ENCODE results near the gene NTRK2.
A peak's percentile ranks its signal among the peaks of the same experiment; 100 is the strongest.

Gene NTRK2

GRCh38 chr9:84819491-84819991 lies 150.0 kb downstream of the NTRK2 start:
- no peak for DNase-seq (ENCODE audit: low spot score)

DNA sequence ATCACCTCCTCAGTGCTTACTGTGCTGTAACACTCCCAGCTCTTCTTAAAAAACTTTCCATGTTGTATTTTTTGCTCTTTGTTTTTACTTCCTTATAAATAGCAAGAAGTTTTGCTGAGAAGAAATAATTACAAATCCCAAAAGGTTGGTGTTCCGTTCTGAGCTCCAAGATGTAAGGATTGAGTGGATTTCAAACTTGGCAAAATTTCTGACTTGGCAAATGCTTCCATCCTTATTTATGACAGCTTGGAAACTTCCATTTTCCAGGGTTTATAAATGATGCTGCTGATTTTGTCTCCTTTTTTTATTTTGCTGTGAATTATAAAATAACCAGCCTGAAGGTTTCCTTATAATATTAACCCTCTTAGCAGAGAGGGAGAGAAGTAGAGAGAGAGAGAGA lies 151.9 kb downstream of the NTRK2 start:
- no peak for DNase-seq (ENCODE audit: low spot score)

- no peak for DNase-seq (ENCODE audit: low spot score)
These were observed 153.2 kb downstream of the NTRK2 start for GRCh38 chr9:84822589-84823233.

DNA sequence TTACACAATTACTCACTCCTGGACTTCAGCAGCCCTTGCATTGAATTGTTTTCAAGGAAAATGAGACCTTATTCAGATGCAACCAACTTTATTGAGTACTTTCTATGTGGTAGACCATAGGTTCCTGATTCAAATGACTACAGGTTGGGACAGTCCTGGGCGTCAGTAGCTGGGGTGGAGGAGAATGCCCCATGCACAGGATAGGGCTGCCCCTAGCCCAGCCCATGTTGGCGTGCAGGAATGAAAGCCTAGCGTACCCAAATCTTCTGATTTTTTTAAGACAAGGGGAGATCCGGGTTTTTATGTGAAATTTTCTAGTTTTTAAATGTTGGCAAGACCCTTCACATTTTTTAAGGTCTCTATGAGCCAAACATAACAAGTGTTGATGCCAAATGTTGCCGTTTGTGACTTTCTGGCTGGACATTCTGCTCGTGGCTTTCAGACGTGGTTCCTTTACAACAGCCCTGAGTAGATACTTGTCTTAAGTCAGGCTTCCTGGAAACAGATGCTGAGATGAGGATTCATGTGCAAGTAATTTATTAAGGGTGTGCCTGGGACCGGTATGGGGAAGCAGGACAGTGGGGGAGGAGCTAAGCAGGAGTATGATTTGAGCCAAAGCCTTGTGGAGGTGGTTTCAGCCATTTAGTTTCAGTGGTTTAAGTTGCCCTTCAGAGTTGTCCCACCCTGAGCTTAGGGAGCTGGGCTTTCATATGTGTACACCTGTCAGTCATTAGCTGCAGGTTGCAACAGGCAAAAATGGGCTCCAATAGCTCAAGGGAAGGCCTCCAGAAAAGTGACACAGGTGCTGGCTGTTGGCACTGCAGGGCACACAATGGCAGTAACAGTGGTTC lies 154.1 kb downstream of the NTRK2 start:
- DNase-seq (ENCODE audit: low spot score): no peak

DNA sequence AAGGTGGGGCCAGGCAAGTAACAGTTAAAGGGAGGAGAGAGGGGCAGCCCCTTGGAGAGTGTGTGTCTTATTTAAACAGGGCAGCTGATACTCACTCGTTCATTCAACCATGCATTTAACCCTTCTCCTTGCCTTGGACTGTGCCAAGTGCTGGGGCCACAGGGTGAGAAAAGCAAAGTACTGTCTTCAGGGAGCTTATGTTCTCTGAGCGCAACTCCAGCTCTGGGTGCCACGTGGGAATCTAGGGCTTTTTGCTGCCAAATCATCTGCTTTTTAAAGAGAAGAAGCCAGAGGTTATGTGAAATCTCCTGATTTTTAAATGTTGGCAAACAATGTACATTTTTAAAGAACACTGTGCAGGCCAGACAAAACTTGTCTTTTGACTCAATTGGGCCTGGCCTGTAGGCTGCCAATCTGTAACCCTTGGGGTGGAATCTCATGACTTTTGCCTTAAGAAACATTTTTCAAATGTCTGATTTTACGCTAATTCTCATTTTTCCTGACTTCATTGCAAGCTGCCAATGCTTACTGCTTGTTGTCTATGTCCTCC lies 157.8 kb downstream of the NTRK2 start:
- DNase-seq (ENCODE audit: low spot score): no peak

DNA sequence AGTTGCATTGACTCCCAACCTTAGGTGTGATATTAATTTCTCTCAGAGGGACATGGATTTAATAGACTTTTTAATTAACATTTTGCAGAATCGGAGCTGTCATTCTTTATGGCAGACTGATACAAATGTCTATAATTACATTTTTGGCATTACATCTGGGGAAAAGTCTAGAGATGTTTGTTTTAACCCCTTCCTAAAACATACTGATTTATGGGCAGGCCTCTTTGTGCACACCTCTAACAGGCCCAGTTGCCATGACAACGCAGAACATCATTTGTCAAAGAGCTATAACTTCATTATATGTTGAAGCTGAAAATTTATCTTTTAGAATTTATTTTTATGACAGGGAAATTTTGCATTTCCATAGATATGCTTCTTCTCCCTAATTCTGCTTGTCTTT lies 158.5 kb downstream of the NTRK2 start:
- DNase-seq (ENCODE audit: low spot score): no peak

- no peak for DNase-seq (ENCODE audit: low spot score)
These were observed 159.9 kb downstream of the NTRK2 start for GRCh38 chr9:84829471-84829870.

DNA sequence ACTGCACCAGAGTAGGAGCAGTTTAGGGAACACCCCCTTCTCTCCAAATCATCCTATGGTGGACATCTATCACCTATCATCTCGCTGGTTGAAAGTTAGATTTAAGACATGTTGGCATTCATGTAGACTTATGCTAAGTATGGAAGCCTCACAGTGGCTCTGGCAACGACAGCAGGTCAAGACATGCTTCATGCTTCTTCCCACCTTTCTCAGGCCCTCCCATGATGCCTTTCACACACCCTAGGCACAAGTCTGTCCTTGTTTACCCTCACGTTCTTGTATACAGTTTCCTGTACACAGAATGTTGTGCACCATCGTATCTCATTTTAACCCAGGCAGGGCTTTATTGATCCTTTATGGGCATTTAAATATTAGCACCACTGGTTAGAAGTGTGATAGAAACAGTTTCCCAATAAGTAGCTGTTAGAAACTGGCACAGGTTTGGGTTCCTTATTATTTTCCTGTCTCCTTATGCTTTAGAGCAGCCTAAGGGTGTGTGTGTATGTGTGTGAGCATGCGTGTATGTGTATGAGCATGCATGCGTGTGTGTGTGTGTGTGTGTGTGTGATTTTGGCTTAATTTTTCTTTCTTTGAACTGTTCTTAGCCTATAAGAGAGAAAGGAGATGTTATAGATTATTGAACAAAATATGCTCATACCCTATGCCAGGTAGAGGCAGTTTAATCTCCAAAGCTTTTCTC lies 160.6 kb downstream of the NTRK2 start:
- no peak for DNase-seq (ENCODE audit: low spot score)

GRCh38 chr9:84831377-84831776 lies 161.8 kb downstream of the NTRK2 start:
- no peak for DNase-seq (ENCODE audit: low spot score)

GRCh38 chr9:84832453-84832852 lies 162.9 kb downstream of the NTRK2 start:
- no peak for DNase-seq (ENCODE audit: low spot score)

GRCh38 chr9:84834426-84834825 lies 164.9 kb downstream of the NTRK2 start:
- no peak for DNase-seq (ENCODE audit: low spot score)

DNA sequence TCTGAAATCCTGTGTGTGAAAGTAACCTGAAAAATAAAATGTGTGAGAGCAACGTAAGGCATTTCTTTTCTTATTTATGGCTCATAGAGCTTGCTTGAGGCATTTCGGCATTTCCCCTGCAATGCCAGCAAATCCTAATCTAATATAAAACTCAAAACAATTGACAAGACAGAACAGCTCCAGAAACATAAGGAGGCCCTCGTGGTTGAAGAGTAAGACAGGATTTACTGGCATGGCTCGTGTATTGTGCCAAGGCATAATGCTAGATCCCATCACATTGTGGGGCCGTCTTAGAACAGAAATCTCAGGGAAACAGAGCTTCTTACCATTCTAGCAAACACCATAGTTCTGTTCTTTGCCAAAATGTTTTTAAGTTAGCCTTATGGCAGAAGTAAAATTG lies 166.2 kb downstream of the NTRK2 start:
- DNase-seq (ENCODE audit: low spot score): no peak

GRCh38 chr9:84838879-84839278 lies 169.3 kb downstream of the NTRK2 start:
- DNase-seq (ENCODE audit: low spot score): no peak

DNA sequence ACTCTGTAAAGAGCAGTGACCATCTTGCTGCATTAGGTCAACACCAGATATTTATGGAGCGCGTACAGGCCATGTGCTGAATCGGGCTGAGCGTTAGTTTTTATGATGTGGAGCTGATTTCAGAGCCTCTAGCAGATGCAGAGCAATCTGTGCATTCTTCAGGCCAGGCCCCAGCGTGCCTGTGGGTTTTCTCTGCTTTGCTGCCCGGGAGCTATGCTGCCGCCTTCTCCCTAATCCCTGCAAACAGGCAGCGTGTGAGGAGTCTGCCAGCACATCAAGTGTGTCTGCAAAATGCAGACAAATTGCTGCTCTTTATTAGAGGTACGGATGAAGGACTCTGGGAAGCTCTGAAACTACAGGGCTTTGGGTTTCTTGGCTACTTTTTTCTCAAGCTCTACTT lies 170.0 kb downstream of the NTRK2 start:
- peak; percentile 87 for DNase-seq (ENCODE audit: low spot score)

DNA sequence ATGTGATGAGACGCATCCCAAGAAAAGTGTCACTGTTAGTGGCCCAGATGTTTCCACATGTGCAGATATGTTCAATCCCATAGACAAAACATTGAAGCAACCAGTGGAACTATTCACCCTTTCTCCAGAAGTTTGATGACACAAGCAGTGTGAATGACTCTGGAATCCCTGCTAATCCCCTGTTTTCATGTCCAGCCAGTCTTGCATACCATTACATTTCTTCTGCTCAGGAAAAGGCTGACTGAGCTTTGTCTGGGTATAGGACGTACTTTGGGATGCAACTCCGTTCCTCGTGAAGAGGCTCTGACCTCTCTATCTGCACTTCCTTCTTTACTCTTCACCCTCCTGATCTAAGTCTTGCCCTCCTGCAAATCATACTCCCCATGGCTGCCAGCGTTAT lies 172.4 kb downstream of the NTRK2 start:
- no peak for DNase-seq (ENCODE audit: low spot score)

- no peak for DNase-seq (ENCODE audit: low spot score)
These were observed 173.8 kb downstream of the NTRK2 start for GRCh38 chr9:84843175-84843824.

- DNase-seq (ENCODE audit: low spot score): no peak
These were observed 176.7 kb downstream of the NTRK2 start for GRCh38 chr9:84845956-84846900.

GRCh38 chr9:84846906-84847305 lies 177.4 kb downstream of the NTRK2 start:
- no peak for DNase-seq (ENCODE audit: low spot score)

- no peak for DNase-seq (ENCODE audit: low spot score)
These were observed 179.5 kb downstream of the NTRK2 start for GRCh38 chr9:84849049-84849448.

- DNase-seq (ENCODE audit: low spot score): no peak
These were observed 181.4 kb downstream of the NTRK2 start for GRCh38 chr9:84850830-84851392.
